Astrocyte (in vitro differentiated cells and primary cell): Measurements from ENCODE around the gene BLOC1S4.

Source experiments
- EZH2 ChIP-seq: IDR thresholded peaks from 2 replicates; pipeline ENCODE4 v1.6.1; 2012; ENCODE audit warnings: mild to moderate bottlenecking, low read length, inconsistent platforms; ENCODE audit not compliant: insufficient read depth
- TF ChIP-seq, protein P1 (sequence below): IDR thresholded peaks from 2 replicates; pipeline ENCODE4 v1.5.1; 2011; ENCODE audit warnings: low read depth, mild to moderate bottlenecking, inconsistent platforms, low read length, moderate library complexity; ENCODE audit not compliant: insufficient read depth

DNA sequence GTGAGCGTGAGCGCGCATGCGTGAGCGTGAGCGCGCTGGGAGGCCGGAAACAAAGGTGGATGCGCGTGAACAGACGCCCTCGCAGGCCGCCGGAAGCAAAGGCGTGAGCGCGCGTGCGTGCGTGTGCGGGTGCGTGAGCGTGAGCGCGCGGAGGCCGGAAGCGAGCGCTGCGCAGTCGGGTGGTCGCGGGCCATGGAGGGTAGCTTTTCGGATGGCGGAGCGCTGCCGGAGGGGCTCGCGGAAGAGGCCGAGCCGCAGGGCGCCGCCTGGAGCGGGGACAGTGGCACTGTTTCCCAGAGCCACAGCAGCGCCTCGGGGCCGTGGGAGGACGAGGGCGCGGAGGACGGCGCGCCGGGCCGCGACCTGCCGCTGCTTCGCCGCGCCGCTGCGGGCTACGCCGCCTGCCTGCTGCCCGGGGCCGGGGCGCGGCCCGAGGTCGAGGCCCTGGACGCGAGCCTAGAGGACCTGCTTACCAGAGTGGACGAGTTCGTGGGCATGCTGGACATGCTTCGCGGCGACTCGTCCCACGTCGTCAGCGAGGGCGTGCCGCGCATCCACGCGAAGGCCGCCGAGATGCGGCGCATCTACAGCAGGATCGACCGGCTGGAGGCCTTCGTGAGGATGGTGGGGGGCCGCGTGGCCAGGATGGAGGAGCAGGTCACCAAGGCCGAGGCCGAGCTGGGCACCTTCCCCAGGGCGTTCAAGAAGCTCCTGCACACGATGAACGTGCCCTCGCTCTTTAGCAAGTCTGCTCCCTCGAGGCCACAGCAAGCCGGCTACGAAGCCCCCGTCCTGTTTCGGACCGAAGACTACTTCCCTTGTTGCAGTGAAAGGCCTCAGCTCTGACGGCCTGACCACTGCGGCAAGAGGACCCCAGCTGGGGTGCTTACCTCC, at the start of gene BLOC1S4:
- TF ChIP-seq, protein P1, sequence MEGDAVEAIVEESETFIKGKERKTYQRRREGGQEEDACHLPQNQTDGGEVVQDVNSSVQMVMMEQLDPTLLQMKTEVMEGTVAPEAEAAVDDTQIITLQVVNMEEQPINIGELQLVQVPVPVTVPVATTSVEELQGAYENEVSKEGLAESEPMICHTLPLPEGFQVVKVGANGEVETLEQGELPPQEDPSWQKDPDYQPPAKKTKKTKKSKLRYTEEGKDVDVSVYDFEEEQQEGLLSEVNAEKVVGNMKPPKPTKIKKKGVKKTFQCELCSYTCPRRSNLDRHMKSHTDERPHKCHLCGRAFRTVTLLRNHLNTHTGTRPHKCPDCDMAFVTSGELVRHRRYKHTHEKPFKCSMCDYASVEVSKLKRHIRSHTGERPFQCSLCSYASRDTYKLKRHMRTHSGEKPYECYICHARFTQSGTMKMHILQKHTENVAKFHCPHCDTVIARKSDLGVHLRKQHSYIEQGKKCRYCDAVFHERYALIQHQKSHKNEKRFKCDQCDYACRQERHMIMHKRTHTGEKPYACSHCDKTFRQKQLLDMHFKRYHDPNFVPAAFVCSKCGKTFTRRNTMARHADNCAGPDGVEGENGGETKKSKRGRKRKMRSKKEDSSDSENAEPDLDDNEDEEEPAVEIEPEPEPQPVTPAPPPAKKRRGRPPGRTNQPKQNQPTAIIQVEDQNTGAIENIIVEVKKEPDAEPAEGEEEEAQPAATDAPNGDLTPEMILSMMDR, result no peak
- TF ChIP-seq EZH2, result no peak
